ENCODE data around the gene GFI1.

GRCh38 chr1:92441316-92441696 is 45.4 kb downstream of the GFI1 start:
- TF ChIP-seq, protein P1, sequence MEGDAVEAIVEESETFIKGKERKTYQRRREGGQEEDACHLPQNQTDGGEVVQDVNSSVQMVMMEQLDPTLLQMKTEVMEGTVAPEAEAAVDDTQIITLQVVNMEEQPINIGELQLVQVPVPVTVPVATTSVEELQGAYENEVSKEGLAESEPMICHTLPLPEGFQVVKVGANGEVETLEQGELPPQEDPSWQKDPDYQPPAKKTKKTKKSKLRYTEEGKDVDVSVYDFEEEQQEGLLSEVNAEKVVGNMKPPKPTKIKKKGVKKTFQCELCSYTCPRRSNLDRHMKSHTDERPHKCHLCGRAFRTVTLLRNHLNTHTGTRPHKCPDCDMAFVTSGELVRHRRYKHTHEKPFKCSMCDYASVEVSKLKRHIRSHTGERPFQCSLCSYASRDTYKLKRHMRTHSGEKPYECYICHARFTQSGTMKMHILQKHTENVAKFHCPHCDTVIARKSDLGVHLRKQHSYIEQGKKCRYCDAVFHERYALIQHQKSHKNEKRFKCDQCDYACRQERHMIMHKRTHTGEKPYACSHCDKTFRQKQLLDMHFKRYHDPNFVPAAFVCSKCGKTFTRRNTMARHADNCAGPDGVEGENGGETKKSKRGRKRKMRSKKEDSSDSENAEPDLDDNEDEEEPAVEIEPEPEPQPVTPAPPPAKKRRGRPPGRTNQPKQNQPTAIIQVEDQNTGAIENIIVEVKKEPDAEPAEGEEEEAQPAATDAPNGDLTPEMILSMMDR (IDR thresholded peaks at IDR 0.05), result no peak
- no peak for TF ChIP-seq POLR2A (IDR thresholded peaks at IDR 0.05)

Measured in uterus (tissue), 2 donors.